Renal cortex interstitium (tissue), 11 donors: ENCODE results near the gene KNDC1. TPM values are rescaled to one million over a fixed set of nuclear protein-coding genes. Genes with fewer than 3 reads are reported as not detected.

Experiments used
- DNase-seq, 11 donors: peaks; one replicate each; pipeline ENCODE4 v3.0.0-alpha.2; 2013; ENCODE audit warnings: low read depth in 9 of 11, low spot score in 4 of 11; ENCODE audit errors: extremely low read depth in 1 of 11
- polyA plus RNA-seq, 3 donors: library from polyadenylated mRNA; unstranded; fragments of 120-200 nt; gene quantifications; one replicate each; pipeline ENCODE4 v1.2.1, GENCODE V29; 2013; ENCODE audit not compliant: insufficient read length in 3 of 3

The KNDC1 gene
- polyA plus RNA-seq, 3 donors, result 4.9 to 9.1 (median 7.8) TPM

DNA sequence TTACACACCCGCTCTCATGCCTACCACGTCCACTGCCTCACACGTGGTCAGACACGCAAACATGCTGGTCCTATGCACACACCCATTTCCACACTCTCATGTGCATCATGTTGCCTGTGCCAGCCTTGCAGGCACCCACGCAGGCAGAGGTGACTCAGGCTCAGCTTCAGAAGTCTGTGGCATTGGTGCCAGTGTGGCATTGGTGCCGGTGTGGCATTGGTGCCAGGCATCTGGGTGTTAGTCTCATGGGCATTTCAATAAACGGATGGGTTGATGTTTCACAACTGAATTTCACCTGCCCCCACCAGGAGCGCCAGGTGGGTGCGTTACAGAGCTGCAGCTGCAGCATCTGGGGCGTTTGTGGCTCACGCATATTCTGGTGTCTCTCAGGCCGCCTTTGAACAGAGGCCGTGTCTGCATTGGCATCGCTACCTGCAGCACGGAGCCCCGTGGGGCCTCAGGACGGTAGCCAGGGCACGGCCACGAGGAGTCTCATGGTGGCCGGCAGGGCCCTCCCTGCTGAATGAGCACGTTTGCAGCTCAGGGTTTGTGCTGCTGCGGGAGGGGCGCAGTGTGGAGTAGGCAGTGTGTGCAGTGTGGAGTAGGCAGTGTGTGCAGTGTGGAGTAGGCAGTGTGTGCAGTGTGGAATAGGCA is 24.7 kb downstream of the KNDC1 start:
- DNase-seq, result no peak

DNA sequence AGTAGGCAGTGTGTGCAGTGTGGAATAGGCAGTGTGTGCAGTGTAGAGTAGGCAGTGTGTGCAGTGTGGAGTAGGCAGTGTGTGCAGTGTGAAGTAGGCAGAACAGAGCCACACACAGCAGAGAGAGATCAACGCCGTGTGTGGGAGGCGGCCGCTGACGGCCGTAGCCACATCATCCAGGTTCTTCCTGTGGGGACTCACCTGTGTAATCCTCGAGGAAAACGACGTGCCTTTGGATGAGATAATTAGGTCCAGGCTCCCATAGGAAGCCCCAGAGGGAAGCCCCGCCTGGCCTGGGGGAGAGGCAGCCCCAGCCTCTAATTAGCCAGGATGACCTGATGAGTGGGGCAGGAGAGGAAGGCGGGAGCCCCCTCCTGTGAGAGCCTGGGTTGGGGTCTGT is 25.4 kb downstream of the KNDC1 start:
- no peak for DNase-seq

DNA sequence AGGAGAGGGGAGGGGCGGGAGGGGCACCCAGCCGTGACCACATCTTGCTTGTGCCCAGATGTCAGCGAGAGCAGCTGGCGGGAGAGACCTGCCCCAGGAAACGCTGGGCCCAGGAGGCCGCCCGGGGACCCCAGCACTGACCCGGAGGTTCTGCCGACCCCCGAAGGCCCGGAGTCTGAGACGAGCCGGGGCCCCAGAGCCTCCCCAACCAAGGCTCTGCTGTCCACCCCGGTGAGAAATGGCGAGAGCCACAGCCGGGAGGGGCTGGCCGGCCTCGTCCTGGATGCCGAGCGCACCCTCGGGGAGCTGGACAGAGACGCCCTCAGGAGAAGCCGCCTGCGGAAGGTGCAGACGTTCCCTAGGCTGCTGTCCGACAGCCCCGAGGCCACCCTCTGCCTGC is 25.9 kb downstream of the KNDC1 start:
- DNase-seq, result no peak

DNA sequence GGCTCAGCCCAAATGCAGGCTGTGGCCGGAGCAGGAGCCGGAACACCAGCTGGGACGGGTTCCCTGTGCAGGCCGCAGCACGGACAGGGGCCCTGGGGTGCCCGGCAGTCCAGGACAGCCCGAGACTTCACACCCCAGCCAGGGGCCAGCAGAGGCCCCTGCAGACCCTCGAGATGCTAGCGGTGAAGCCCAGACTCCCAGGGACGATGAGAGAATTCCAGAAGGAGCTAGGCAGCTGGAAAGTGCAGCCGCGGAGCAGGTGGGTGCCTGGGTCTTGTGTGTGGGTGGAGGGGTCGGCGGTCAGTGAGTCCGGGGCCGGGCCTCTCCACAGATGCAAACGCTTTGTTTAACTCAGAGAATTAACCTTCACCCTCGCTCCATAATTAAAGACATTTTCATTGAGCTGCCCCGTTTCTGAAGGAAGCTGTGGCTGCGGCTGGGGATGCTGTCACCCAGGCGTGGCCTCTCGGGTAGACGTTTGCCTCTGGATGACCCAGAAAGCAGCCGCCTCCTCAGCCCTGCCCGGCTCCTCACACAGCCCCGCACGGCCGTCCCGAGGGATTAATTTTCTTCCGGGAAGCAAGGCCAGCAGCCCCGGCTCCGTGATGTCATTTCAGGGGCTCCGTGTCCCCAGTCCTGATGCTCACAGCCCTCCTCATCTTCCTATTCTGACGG is 26.5 kb downstream of the KNDC1 start:
- no peak for DNase-seq

DNA sequence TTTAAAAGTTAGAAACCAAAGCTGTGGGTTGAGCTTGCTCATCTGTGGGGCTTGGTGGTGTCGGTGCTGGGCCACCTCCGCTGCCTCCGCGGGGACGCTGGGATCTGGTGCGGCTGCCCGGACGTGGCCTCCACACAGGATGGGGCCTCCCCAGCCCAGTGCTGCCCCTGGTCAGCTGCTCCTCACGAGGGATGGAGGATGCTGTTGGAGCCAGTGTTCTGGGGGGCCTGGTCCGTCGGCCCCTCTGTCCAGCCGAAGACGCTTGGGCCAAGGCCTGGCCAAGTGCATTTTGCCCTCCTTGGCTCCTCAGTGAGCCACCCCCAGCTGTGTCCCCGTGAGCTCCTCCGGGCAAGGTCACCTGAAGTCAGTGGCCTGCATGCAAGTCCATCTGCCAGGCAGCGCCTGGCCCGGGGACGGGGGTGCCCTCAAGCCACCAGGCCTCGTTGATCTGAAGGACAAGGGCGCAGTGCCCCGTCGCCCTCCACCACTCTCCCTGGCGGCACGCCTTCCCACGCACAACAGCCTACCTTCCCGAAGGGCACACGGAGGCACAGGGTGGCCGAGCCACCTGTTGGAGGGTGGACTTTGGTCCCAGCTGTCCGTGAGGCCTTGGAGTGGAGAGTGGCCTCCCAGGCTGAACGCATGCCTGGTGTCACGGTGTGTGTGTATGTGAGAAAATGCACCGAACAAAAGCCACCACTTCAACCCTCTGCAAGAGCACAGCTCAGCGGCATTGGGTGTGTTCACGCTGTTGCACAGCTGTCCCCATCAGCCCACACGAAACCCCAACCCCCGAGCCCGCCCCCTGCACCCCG is 27.3 kb downstream of the KNDC1 start:
- no peak for DNase-seq

DNA sequence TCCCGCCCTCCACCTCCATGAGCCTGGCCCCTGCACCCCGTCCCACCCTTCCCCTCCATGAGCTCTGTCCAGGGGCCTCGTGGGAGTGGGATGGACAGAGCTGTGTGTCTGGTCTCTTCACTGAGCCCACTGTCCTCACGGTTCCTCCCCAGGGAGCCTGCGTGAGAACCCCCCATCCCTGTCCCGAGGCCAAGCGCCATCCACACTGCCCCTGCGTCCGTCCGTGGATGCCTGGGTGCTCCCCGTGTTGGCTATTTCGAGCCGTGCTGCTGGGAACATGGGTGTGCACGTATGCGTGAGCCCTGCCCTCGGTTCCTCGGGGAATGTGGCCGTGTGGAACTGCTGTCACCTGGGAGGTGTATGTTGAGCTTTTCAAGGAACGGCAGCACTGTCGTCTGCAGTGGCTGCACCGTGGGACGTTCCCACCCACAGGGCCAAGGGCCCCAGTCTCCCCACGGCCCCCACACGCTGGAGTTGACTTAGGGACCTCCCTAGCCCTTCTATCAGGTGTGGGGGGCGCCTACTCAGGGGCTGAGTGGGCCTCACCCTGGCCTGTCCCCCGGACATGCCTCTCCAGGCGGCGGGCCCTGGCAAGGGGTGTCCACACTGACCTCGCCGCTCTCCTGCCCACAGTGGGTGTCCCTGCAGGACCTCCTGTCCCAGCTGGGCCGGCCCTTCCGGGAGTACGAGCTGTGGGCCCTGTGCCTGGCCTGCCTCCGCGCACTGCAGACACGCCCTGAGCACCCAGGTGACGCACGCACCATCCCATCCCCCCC is 28.1 kb downstream of the KNDC1 start:
- DNase-seq, result no peak

DNA sequence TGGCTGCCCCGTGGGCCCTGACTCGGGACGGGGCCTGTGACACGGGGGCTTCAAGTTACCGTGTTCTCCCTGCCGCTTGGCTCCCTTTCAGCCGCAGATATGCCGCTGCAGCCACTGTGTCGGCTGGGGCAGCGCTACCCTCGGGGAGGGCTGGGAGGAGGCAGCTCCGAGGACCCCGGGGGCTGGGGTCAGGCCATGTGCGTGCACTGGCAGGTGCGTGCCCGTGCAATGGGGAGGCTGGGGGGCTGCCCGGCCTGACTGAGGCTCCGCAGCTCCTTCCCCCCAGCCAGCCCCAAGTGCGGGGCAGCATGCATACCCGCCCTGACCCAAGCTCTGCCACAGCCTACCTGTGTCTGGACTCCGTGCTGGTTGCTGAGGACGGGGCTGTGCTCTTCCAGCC is 29.2 kb downstream of the KNDC1 start:
- no peak for DNase-seq

DNA sequence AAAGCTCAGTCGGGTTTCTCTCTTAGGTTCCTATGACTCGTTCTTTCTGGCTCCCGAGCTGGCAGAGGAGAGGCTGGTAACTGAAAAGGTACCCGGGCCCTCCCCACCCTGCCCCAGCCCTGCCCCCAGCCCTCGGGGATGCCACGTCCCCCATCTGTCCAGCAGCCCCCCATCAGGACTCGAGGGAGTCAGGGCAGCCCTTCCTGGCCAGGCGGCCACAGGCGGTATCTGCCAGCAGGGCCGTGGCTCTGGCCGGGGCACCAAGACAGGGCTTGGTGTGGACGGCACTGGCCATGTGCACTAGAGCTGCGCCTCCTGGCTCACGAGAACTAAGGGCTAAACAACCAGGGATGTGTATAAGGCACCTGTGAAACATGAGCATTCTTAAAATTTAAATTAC is 29.7 kb downstream of the KNDC1 start:
- DNase-seq, result no peak

DNA sequence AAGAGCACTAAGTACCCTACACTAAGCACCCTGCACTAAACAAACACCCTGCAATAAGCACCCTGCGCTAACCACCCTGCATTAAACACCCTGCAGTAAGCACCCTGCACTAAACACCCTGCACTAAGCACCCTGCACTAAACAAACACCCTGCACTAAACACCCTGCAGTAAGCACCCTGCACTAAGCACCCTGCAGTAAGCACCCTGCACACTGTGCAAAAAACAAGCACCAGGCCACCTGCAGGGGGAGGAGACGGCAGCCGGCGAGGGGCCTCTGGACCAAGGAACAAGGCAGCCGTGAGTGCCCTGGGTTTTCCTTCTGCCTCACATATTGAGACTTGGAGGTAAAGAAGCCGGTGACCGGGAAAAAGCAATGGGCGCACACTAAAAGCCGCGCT is 30.2 kb downstream of the KNDC1 start:
- no peak for DNase-seq

DNA sequence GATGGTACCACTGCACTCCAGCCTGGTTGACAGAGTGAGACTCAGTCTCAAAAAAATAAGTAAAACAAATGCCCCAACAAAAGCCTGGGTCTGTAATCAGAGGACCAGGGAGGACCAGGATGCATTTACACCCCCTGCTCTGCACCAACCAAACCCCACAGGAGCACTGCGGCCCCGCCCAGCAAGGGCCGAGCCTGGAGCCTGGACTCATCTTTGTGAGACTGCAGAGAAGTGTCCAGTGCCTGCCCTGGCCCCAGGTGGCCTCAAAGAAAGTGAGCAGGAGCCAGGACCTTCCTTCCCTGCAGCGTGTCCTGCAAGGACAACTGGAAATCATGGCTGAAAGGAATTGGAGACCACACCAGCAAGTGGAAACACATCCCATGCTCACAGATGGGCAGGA is 31.6 kb downstream of the KNDC1 start:
- no peak for DNase-seq

DNA sequence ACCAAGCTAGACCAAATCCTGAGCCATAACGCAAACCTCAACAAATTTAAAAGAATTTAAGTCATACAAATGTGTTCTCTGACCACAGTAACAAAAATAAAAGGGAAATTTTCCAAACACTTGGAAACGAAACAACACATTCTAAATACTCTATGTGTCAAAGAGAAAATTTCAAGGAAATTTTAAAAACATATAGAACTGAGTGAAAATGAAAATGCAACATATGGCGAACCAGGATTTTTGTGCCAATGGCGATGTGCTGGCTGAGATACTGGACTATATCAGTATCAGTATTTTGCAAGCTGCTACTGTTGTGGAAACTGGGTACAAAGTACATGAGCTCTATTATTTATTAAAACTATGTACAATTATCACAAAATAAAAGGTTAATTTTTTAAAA is 34.1 kb downstream of the KNDC1 start:
- no peak for DNase-seq

DNA sequence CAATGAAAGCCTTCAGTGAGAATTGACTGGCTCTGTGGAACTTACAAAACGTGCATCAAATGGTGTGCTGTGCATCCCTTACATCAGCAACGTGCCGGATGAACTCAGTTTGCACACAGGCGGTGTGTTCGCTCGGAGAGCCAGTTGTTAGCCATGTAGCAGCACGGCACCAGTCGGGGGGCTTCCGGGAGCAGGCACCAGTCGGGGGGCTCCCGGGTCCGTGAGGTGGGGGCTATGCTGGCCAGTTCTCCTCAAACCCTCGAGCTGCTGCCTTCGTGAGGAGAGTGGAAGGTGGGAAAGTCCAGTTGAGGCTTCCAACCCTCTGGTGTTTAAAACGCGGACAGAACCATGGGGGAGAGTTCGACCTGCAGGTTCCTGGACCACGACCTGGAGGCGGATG is 35.1 kb downstream of the KNDC1 start:
- no peak for DNase-seq

DNA sequence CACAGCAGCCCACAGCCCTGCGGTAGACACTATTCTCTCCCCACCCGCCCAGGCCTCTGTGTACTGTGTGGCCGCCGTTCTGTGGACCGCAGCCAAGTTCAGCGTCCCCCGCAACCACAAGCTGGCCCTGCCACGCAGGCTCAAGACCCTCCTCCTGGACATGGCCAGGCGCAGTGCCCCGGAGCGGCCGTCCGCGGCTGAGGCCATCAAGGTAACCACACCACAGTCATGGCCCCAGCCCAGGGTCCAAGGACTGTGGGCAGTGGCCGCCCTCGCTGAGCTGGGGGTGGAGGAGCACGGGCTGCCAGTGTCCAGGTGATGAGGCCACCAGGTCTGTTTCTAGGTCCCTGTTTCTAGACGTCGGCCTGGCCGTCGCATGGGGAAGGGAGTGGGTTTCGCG is 35.6 kb downstream of the KNDC1 start:
- DNase-seq, result no peak

DNA sequence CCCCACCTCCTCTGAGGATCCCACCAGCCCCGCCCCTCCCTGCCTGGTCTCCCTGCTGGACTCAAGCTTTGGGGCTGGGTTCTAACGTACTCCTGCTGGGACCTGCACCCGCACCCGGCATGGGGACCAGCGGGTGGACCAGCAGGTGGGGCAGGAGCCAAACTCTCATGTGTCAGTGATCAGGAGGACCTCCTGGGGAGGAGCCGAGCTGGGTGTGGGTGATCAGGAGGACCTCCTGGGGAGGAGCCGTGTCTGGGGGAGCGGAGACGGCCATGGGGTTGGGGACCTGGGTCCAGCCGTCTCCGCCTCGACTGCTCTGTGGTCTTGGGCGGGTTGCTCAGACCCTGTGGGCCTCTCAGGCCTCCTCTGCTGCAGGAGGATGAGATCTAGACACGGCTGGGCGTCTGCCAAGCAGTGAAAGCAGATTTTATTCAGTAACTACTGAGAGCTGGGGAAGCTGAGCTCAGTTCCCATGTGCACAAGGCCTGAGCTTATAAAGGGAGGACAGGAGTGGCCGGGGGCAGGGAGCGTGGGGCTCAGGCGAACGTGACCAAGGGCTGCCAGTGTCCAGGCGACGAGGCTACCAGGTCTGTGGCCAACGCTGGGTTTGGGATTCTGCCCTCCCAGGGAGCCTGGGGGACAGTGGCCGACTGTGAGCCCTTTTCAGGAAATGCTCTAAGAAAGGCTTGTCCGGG is 36.3 kb downstream of the KNDC1 start:
- no peak for DNase-seq

DNA sequence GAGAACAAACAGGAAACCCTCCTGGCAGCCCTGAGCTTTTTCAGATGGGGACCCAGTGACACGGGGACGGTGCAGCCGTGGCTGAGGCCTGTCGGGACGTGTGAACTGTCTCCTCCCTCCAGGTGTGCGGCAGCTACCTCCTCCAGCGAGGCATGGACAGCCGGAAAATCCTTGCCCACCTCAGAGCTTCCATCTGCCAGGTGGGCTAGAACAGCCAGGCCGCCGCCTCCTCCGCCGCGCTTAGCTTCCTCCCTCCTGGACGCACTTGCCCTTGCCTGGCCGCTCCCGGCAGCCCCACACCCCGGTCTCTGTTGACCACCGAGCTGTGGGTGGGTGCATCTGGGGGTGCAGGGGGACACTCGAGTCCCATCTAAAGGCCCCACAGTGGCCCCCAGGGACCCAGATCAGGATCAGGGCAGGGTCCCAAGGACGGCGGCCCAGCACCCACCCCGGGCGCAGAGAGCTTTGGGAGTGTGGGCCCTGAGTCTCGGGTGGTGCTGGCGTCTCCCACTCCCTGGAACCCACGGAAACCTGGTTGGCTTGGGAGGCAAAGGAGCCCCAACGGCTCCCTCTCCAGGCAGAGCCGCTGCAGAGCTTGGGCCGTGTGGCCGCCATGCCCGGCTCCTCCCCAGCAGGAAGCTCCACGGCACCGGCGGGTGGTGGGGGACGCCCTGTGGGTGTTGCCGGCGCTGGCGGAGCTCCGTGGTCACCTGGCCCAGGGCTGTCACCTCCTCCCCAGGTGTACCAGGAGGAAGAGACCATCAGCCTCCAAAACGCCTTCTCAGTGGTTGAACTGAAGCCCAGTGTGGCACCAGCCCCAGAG is 37.1 kb downstream of the KNDC1 start:
- DNase-seq, result no peak

DNA sequence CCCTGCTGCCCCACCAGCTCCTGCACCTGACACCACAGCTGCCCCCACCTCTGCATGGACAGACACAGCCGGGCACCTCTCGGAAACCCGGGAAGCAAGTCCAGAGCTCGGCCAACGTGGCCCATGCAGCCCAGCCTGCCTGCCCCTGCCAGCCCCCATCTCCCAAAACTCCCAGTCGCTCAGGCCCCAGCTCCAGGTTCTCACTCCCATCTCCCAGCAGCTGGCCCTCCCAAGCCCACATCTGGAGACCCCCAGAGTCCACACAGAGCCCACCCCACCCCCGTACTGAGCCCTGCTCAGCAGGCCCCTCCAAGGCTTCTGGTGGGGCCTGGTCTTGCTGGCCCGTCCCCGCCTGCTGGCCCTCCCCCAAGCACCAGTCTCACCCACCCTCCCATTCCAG is 37.8 kb downstream of the KNDC1 start:
- DNase-seq, result no peak

DNA sequence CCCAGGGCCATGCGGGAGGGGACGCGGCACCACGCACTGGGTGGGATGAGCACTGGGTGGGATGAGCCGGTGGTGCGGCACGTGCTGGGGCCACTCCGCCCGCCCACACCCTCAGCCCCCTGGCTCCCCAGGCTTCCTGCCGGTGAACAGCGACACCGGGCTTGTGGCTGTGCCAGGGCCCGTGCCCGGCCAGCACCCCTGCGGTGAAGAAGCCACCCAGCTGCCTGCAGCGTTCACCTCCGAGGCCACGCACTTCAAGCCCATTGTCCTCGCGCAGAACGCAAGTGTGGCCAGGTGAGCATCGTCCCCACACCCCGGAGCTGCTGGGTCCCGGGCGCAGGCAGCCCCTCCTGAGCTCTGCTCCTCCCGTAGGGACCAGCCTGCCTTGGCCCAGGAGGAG is 38.2 kb downstream of the KNDC1 start:
- DNase-seq, result no peak
